SK-N-SH treated with all-trans-retinoic acid at 6 μM for 48 hours (cell line): ENCODE measurements around the gene OGN.

Experiments
- OSR1 ChIP-seq: fragments of 250-450 bp; sonication (Bioruptor Pico); IDR thresholded peaks from 2 replicates; pipeline ENCODE4 v1.8.0; 2022; ENCODE audit warnings: moderate library complexity, mild to moderate bottlenecking, inconsistent platforms
- TF ChIP-seq, protein P1 (sequence below): fragments of 250-450 bp; sonication (Bioruptor Pico); IDR thresholded peaks from 2 replicates; pipeline ENCODE4 v1.5.1; 2020; ENCODE audit warnings: low read depth, mild to moderate bottlenecking, moderate library complexity

DNA sequence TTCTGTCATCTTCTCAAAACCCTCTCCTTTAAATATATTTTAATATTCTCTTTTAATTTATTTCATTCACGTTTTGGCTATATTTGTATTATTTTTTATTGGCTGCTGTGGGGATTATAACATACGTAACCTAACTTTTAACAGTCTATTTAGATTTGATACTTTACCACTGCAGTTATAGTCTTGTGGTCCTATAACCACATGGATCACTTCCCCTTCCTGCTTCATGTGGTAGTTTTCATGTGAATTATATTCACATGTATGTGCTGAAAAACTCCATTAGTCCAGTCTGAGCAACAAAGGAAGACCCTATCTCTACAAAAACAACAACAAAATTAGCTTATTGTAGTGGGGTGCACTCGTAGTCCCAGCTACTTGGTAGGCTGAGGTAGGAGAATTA is 44.3 kb downstream of the OGN start:
- TF ChIP-seq, protein P1, sequence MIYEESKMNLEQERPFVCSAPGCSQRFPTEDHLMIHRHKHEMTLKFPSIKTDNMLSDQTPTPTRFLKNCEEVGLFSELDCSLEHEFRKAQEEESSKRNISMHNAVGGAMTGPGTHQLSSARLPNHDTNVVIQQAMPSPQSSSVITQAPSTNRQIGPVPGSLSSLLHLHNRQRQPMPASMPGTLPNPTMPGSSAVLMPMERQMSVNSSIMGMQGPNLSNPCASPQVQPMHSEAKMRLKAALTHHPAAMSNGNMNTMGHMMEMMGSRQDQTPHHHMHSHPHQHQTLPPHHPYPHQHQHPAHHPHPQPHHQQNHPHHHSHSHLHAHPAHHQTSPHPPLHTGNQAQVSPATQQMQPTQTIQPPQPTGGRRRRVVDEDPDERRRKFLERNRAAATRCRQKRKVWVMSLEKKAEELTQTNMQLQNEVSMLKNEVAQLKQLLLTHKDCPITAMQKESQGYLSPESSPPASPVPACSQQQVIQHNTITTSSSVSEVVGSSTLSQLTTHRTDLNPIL = no peak
- TF ChIP-seq OSR1 (CRISPR knock-in tag) = no peak
